Inflammatory macrophage treated with lipopolysaccharide for 4 hours (primary cell): ENCODE results near the gene DDA1.

Source experiments
- DNase-seq: peaks from one replicate; pipeline ENCODE4 v3.0.0-alpha.2; 2020

The DDA1 gene

GRCh38 chr19:17330262-17331044 is 21.1 kb downstream of the DDA1 start:
- no peak for DNase-seq

- DNase-seq, result no peak
These were observed 21.7 kb downstream of the DDA1 start for GRCh38 chr19:17331045-17331558.

GRCh38 chr19:17332360-17332676 is 23.0 kb downstream of the DDA1 start:
- no peak for DNase-seq

- peak; percentile 66 for DNase-seq
These were observed 23.6 kb downstream of the DDA1 start for GRCh38 chr19:17332677-17333581.

GRCh38 chr19:17333611-17334413 is 24.4 kb downstream of the DDA1 start:
- peak; percentile 77 for DNase-seq

GRCh38 chr19:17334414-17335409 is 25.3 kb downstream of the DDA1 start, which contains the start of gene ANO8:
Gene ANO8 (minus strand): TSS chr19:17334855. CDS start chr19:17334670, 185 bp downstream.
- DNase-seq, result peak; percentile 92

- DNase-seq, result no peak
These were observed 26.2 kb downstream of the DDA1 start for GRCh38 chr19:17335575-17335974.

- DNase-seq, result peak; percentile 99
These were observed 27.7 kb downstream of the DDA1 start, which contains the start of gene GTPBP3 for GRCh38 chr19:17336872-17337674. Gene GTPBP3 (plus strand): TSS chr19:17337553. CDS start chr19:17337612, 59 bp downstream.

GRCh38 chr19:17337675-17338432 is 28.5 kb downstream of the DDA1 start:
- peak; percentile 17 for DNase-seq

GRCh38 chr19:17338433-17339078 is 29.2 kb downstream of the DDA1 start:
- no peak for DNase-seq

GRCh38 chr19:17339088-17339741 is 29.9 kb downstream of the DDA1 start:
- DNase-seq, result no peak

GRCh38 chr19:17340302-17340870 is 31.0 kb downstream of the DDA1 start:
- peak; percentile 35 for DNase-seq

- DNase-seq, result peak; percentile 36
These were observed 31.6 kb downstream of the DDA1 start for GRCh38 chr19:17340871-17341357.

GRCh38 chr19:17341386-17341785 is 32.0 kb downstream of the DDA1 start:
- no peak for DNase-seq

GRCh38 chr19:17341845-17342244 is 32.5 kb downstream of the DDA1 start:
- DNase-seq, result no peak

- DNase-seq, result peak; percentile 59
These were observed 36.8 kb downstream of the DDA1 start for GRCh38 chr19:17346109-17346671.

GRCh38 chr19:17347361-17347760 is 38.0 kb downstream of the DDA1 start:
- DNase-seq, result no peak

GRCh38 chr19:17347877-17348276 is 38.5 kb downstream of the DDA1 start:
- no peak for DNase-seq
